ENCODE measurements around the gene FOXO6. TPM values are rescaled to one million over a fixed set of nuclear protein-coding genes. Genes with fewer than 3 reads are reported as not detected.

FOXO6 gene
- total RNA-seq, 2 donors from 2014 or later = 0.52 to 0.75 TPM

DNA sequence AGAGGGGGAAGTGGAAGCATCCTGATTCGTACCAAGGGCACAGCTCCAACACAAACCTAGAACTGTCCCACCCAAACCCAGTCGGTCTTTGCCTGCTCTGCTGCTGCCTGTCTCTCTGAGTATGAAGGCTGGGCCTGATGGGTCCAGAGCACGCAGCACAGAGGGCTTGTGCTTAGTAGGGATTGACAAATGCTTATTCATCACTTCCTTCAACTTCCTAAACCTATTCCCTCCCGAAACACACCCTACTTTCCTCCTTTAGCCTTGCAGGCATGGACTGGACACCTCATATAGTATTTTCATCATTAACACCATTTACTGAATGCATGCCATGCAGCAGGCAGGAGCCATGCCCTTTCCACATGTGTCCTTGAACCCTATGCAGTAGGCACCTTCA lies 31.3 kb downstream of the FOXO6 start:
- no peak for ATAC-seq
- intact Hi-C loops (cut with DNase I, micrococcal nuclease) = no loop called here
- DNase-seq = no peak

DNA sequence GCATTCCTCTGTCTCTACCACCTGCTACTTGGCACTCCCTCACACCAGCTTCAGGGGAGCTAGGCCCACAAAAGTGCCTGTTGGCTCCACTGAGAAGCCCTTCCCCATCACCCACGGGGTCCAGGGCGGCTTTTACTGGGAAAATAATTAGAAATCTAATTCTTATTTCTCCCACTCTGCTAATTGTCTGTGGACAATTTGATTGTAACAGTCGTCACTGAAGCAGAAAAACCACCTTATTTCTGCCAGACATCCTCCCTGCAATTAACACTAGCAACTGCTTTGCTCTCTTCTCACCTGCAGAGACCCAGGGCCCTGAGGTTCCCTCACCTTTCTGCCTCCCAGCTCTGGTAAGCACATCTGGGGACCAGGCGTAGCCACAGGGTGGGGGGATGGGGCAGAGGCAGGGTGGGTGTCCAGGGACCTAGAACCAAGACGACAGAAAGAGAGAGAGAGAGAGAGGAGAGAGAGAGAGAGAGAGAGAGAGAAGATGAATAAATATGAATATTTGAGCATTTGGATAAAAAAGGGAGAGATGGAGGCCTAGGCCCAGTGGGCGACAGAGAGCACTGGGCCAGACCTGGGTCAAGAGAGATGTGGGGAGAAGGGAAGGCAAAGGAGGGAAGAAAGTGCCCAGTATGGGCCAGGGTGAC lies 32.6 kb downstream of the FOXO6 start:
- intact Hi-C loops (cut with DNase I, micrococcal nuclease) = no loop called here
- no peak for ATAC-seq
- no peak for DNase-seq

DNA sequence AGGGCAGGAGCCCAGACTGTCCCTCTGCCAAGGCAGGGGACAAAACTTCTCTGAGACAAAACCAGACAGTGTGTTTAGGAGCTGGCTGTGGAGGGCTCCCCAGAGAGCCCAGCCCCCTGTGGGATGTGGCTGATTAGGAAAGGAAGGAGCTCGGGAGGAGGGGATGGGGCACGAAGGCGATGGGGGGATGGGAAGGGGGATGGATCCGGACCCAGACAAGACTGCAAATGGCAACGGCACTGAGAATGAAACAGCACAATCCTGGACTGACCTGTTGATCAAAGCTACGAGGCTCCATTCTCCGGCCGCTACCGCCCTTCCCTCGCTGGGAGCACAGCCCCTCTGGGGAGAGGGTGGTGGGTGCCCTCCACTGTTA lies 33.1 kb downstream of the FOXO6 start:
- intact Hi-C loops (cut with DNase I, micrococcal nuclease) = no loop called here
- no peak for DNase-seq
- ATAC-seq = no peak

DNA sequence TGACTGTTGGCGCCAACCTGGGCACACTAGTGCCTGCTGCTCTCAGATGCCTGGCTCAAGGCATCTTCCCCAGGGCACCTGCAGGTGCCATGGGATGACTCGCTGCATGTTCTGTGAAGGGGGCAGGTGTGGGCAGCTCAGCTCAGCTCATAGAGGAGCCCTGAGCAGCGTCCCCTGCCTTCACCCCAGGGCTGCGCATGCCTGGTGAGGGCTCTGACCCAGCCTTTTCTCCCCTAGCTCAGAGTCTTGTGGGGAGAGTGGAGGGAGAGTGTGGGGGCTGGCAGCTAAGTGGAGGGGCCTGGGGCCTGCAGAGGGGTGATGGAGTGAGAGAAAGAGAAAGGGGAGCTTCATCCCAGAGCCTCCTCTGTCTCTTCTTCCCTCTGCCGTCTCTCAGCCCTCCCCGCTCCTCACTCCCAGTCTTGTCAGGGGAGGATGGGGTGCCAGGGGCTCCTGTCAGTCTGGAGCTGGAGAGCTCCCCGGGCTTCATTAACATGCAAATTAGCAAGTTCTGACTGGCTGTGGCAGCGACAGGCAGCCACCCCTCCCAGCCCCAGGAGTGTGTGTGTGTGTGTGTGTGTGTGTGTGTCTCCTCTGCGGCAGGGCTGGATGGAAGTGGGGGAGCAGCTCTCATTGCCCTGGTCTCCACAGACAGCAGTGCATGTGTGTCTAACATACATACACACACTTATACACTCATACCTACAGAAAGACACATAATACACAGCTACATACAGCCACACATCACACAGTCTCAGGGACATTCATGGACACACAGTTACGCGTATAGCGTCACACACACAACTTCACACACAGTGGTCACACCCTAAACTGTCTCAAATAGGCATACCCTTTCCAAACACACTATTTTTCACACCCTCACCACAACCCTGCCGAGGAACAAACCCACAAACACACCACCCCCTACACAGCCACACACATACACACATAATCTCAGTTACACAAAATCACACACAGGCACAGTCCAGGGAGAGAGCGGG lies 34.0 kb downstream of the FOXO6 start:
- DNase-seq = no peak
- no peak for ATAC-seq
- intact Hi-C loops (cut with DNase I, micrococcal nuclease) = no loop called here

DNA sequence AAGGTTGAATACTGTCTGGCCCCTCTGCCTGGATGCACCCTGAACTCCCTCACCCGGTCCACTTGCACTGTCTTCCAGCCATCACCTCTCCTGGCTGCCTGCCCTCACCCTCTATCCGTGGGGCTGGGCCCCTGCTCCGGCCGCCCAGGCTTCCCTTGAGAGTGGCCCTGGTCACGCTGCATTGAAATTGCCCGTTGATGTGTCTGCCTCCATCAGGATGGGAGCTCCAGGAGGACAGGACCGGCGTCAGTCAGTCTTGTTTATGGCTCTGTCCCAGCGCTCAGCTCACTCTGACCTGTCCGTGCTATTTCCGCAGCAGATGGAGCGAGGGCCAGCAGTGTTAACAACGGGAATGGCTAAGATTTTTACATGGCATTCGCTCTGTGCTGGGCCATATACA lies 34.9 kb downstream of the FOXO6 start:
- intact Hi-C loops (cut with DNase I, micrococcal nuclease) = no loop called here
- ATAC-seq (no peak), DNase-seq (no peak)

DNA sequence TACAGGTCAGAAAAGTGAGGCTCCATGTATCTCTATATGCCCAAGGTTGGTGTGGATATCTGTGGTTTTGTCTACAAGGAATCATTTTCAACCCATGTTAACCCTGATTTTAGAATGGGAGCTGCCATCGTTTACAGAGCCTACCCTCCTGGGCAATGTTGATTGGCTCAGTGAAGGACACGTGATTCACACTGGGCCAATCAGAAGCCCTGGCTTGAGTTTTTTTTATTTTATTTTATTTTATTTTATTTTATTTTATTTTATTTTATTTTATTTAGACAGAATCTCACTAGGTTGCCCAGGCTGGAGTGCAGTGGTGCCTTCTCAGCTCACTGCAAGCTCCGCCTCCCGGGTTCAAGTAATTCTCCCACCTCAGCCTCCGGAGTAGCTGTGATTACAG lies 35.8 kb downstream of the FOXO6 start:
- intact Hi-C loops (cut with DNase I, micrococcal nuclease) = no loop called here
- DNase-seq (no peak), ATAC-seq (no peak)

DNA sequence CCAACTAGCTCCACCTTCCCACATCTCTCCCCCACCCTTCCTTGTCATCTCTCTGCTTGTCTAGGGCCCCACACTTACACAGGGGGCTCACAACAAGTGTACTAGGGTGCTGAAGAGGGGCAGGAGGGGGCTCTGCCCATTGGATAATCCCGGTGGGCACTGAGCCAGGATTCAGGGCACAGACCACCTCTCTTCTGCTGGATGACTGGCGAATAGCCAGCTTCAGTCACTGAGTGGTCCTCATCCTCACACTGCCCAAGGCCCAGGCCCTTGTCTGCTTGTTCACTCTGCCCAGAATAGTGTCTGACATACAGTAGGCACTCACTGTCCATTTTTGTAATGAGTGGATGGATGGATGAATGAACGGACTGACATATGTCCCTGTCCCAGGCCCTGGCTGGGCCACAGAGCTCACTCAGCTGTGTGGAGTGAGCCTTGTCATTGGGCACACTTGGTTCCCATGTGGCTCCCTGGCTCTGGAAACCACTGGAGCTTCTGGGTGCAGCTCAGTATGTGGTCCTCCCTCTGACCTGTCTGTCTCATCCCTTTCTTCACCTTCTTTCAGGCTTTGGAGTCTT lies 36.6 kb downstream of the FOXO6 start:
- ATAC-seq (no peak), DNase-seq (no peak)
- intact Hi-C loops (cut with DNase I, micrococcal nuclease) = no loop called here

DNA sequence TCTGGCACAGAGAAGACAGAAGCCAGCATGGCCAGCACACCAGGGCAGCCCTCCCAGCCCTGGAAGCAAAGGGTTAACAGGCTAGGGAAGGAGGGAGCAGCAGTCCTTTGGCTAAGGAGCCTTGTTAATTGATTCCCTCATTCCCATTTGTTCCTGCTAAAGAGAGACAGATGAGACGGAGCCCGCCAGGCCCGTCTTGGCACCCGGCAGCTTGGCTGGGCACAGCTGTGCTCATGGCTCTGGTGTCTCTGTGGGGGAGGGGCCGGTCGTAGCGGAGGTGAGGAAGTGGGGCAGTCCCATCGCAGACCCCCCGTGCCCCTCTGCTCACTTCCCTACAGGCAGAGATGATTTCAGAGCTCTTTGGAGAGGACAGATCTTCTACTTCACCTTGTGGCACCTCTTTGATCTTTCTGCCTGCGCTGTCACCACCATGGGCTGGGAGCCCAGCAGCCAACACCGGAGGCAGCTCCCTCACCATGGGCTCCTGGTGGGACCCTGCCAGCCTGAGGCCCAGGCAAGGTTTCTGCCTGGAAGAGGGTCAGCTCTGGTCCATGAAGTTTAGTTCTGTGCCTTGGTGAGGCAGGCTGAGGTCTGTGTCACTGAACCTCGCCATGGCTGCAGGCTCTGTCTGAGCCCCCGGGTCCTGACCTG lies 38.0 kb downstream of the FOXO6 start:
- intact Hi-C loops (cut with DNase I, micrococcal nuclease) = no loop called here
- no peak for ATAC-seq
- no peak for DNase-seq

DNA sequence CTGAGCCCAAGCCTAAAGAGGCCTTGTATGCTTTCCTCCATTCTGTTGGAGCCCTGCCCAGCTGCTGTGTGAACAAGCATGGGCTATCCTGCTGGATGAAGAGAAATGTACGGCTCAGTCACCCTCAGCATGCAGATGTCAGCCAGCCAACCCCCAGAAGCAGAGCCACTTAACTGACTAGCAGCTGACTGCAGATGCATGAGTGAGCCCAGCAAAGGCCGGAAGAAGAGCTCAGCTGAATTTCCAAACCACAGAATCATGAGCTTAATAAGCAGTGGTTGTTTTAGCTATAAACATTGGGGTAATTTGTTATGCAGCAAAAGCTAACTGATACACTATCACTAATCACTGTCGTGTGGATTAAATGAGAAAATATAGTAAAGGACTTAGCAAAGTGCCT lies 39.0 kb downstream of the FOXO6 start:
- intact Hi-C loops (cut with DNase I, micrococcal nuclease) = no loop called here
- ATAC-seq (no peak), DNase-seq (no peak)

DNA sequence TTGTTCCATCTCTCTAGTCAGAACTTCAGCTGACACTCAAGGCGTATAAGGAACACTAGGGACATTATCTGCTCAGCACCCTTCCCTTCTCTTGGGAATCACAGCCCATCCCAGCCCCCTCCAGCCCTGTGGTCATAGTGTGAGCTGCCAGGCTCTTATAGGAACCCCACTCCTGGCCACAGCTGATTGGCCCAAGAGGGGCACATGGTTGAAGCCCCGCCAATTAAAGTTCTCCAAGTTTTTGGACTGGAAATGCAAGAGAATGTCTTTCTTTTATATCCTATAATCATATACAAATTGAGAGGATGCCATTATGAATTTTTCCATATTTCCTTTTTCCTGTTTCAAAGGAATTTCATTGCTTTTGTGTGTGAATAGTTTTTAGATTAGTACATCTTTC lies 40.7 kb downstream of the FOXO6 start:
- intact Hi-C loops (cut with DNase I, micrococcal nuclease) = no loop called here
- DNase-seq (no peak), ATAC-seq (no peak)

DNA sequence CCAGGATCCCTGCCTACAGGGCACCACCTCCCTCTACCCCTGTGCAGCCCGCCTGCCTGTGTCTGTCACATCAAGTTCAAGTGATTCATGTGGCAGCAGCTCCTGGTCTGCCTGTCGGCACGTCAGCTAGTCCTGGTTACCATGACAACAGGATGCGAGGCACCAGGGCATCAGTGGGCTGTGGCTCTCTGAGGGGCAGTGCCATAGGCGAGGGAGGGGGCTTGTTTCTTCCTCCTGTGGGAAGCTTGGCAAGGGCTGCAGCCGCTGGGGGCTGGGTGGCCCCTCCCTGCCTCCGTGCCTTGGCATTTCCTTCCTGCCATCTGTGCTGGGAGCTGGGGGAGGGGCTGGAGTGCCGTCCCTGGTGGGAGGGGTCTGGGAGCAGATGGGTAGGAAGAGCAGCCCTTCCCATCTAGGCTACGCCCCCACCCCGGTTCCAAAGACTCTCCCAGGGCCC lies 43.1 kb downstream of the FOXO6 start:
- DNase-seq = no peak
- ATAC-seq = no peak
- intact Hi-C loops (cut with DNase I, micrococcal nuclease) = no loop called here

DNA sequence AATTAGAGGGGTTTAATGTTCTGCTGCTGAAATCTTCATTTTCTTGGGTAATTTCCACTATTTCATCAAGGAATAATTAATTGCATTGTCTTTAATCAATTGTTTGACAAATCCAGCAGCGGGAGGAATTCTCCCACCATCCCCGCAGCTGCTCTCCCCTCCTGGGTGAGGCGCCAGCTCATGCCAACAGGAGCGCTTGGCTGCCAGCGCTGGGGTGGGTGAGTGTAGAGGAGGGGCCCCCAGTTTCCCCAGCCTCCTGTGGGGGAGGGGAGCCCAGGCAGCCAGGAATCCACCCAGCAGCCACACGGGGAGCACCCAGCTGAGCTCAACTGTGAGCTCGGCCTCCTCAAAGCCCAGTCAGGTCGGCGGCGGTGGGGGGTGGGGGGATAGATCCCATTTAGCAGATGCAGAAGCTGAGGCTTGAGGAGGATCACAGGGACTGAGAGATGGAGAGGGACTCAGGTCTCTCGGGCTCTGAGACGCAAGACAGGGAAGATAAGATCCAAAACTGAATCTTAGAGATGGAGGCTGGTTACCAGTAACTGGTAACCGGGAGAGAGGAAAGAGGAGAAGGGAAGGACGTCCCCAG lies 46.5 kb downstream of the FOXO6 start:
- no peak for DNase-seq
- ATAC-seq = no peak
- intact Hi-C loops (cut with DNase I, micrococcal nuclease) = no loop called here

DNA sequence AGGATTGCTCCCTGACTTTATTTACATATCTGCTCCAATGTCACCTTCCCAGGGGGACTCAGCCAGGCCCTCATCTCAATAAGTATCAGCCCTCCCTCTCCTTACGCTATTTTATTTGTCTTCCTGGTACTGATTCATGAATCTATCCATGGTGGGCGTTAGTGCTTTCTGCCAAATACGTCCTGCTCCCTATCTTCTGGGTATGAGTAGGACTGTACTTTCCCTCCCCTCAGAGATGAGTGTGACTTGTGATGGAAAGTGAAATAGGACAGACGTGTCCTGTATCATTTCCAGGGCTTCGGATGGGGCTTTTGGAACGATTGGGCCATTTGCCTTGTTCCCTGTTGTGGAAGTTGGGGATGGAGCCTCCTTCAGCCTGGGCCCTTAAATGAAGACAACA lies 47.5 kb downstream of the FOXO6 start:
- DNase-seq = no peak
- no peak for ATAC-seq
- intact Hi-C loops (cut with DNase I, micrococcal nuclease) = no loop called here

DNA sequence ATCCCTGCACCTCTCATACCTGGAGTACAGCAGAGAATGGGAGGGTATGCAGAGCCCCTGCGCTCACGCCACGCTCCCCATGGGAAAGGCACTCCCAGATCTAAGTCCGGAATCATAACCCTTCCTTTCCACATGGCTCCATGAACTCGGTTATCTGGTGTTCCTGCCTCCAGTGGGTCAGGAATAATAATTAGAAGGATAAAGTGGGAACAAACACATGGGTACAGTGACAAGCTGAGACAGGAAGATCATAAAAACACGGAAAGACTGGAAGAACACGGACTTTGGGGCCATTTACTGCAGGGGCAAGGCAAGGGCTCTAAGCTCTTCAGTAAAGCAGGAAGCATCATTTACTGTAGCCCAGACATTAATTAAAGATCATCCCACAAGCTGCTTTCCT lies 48.6 kb downstream of the FOXO6 start:
- intact Hi-C loops (cut with DNase I, micrococcal nuclease) = loop anchor here in 1 of 2 donors (10.0 kb wide), 1 partner anchor 135 kb away; no protein-coding TSS in a partner anchor
- no peak for DNase-seq
- ATAC-seq = peak; percentile 42

DNA sequence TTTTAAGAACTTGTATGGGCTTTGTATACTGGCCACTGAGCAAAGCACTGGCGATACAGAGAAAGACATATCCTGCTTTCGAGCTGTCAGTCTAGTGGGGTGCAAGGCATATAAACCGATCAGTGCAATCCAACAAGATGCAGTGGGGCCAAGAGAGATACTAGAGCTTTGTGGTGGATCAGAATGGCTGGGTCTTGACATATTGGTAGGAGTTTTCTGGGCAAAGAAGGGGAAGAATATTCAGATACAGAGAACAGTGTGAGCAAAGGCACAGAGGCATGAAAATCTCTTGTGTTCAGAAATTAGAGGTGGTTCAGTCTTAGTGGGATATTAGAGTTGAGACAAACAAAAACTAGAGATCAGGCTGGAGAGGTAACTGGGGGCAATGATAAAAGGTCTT lies 49.2 kb downstream of the FOXO6 start:
- ATAC-seq (no peak), DNase-seq (no peak)
- intact Hi-C loops (cut with DNase I, micrococcal nuclease) = loop anchor here in 1 of 2 donors (10.0 kb wide), 1 partner anchor 136 kb away; no protein-coding TSS in a partner anchor

DNA sequence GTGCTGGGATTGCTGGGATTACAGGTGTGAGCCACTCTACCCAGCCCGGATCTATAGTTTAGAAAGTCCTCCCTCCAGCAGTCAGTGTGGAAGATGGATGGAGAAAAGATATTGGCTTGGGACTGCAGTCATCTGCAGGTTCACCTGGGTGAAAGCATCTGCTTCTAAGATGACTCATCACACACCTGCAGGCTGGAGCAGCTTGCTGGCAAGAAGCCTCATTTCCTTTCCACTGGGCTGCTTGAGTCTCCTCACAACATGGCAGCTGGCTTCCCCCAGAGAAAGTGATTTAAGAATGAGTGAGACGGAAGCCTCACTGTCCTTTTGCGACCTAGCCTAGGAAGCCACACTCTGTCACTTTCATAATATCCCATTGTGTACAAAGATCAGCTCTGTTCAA lies 50.0 kb downstream of the FOXO6 start:
- DNase-seq (no peak), ATAC-seq (no peak)
- intact Hi-C loops (cut with DNase I, micrococcal nuclease) = loop anchor here in 1 of 2 donors (10.0 kb wide), 1 partner anchor 136 kb away; no protein-coding TSS in a partner anchor

DNA sequence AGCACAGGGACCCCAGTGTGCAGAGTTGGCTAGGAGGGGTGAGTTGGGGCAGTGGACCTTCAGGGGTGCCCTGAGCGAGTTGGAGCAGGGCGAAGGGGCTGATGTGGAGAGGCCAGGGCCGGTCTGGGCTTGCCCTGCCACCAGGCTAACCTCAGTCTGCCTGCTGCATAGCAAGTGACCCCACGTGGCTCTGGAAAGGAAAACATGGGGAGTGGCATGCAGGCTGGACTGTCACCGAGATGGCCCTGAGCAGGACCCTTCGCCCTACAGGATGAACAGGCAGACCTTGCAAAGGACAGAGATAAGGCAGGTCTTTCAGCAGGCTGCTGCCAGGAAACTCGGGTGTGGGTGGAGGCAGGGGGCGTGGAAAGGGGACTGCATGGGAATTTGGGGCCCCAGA lies 51.5 kb downstream of the FOXO6 start:
- DNase-seq = no peak
- intact Hi-C loops (cut with DNase I, micrococcal nuclease) = loop anchor here in 1 of 2 donors (10.0 kb wide), 1 partner anchor 138 kb away; no protein-coding TSS in a partner anchor
- no peak for ATAC-seq

DNA sequence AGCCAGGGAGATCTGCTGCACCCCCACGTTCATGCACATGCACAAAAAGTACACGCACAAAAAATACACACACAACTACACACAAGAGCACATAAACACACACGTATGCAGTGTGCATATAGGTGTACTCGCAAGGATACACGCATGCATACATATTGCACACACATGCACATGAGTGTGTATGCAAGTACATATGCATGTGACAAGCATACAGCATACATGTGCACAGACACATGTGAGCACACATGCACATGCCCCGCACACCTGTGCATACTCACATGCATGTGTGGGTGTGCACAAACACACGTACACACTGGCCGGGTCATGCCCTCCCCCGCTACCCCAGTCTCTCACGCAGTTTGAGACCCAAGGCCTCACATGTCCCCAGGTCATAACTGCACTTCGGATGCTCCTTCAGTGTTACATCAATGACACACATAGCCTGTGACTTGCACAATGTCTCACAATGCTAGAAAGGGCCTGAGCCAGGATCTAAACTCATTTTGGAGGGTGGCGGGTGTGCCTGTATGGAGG lies 52.6 kb downstream of the FOXO6 start:
- intact Hi-C loops (cut with DNase I, micrococcal nuclease) = loop anchor here in 1 of 2 donors (10.0 kb wide), 1 partner anchor 139 kb away; no protein-coding TSS in a partner anchor
- no peak for ATAC-seq
- no peak for DNase-seq
